Measurements from ENCODE around the gene HNMT.

Gene HNMT

DNA sequence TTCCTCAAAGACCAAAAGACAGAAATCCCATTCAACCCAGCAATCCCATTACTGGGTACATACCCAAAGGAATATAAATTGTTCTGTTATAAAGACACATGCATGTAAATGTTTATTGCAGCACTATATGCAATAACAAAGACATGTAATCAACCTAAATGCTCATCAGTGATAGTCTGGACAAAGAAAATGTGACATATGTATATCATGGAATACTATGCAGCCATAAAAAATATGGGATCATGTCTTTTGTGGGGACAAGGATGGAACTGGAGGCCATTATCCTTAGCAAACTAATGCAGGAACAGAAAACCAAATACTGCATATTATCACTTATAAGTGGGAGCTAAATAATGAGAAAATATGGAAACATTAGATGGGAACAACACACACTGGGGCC lies 2.7 kb upstream of the HNMT start:
- no peak for TF ChIP-seq CTCF (IDR thresholded peaks at IDR 0.05; ENCODE audit: low read depth, low read length, missing control alignments)
- in situ Hi-C loops (cut with HindIII; ENCODE audit: low sequenced_read_pairs) = no loop called here
- no peak overlapping the region for H3K4me3 ChIP-seq (ENCODE audit: low read depth, low read length)
- DNase-seq (ENCODE audit: low read depth) = no peak

GRCh38 chr2:137963535-137964065 lies 673 bp upstream of the HNMT start:
- no peak overlapping the region for H3K4me3 ChIP-seq (ENCODE audit: low read depth, low read length)
- no peak for TF ChIP-seq CTCF (IDR thresholded peaks at IDR 0.05; ENCODE audit: low read depth, low read length, missing control alignments)
- no peak for DNase-seq (ENCODE audit: low read depth)
- in situ Hi-C loops (cut with HindIII; ENCODE audit: low sequenced_read_pairs) = no loop called here

GRCh38 chr2:137964859-137965459 lies 686 bp downstream of the HNMT start:
- TF ChIP-seq CTCF (IDR thresholded peaks at IDR 0.05; ENCODE audit: low read depth, low read length, missing control alignments) = no peak
- peak overlapping the region; percentile 31 for H3K4me3 ChIP-seq (ENCODE audit: low read depth, low read length)
- DNase-seq (ENCODE audit: low read depth) = no peak
- in situ Hi-C loops (cut with HindIII; ENCODE audit: low sequenced_read_pairs) = no loop called here

- DNase-seq (ENCODE audit: low read depth) = no peak
- H3K4me3 ChIP-seq (ENCODE audit: low read depth, low read length) = no peak overlapping the region
- in situ Hi-C loops (cut with HindIII; ENCODE audit: low sequenced_read_pairs) = no loop called here
- no peak for TF ChIP-seq CTCF (IDR thresholded peaks at IDR 0.05; ENCODE audit: low read depth, low read length, missing control alignments)
These were observed 1.8 kb downstream of the HNMT start for GRCh38 chr2:137966043-137966442.

DNA sequence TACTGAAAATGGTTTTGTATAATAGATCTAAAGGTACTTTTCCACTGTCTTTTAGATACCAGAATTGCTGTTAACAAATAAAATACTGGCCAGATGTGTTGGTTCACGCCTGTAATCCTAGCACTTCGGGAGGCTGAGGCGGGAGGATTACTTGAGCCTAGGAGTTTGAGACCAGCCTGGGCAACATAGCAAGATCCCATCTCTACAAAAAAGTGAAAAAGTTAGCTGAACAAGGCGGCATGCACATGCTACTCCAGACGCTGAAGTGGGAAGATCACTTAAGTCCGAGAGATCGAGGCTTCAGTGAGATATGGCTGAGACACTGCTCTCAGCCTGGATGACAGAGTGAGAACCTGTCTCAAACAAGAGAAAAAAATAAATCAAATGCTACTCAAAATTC lies 2.8 kb downstream of the HNMT start:
- in situ Hi-C loops (cut with HindIII; ENCODE audit: low sequenced_read_pairs) = no loop called here
- no peak for DNase-seq (ENCODE audit: low read depth)
- H3K4me3 ChIP-seq (ENCODE audit: low read depth, low read length) = no peak overlapping the region
- no peak for TF ChIP-seq CTCF (IDR thresholded peaks at IDR 0.05; ENCODE audit: low read depth, low read length, missing control alignments)

DNA sequence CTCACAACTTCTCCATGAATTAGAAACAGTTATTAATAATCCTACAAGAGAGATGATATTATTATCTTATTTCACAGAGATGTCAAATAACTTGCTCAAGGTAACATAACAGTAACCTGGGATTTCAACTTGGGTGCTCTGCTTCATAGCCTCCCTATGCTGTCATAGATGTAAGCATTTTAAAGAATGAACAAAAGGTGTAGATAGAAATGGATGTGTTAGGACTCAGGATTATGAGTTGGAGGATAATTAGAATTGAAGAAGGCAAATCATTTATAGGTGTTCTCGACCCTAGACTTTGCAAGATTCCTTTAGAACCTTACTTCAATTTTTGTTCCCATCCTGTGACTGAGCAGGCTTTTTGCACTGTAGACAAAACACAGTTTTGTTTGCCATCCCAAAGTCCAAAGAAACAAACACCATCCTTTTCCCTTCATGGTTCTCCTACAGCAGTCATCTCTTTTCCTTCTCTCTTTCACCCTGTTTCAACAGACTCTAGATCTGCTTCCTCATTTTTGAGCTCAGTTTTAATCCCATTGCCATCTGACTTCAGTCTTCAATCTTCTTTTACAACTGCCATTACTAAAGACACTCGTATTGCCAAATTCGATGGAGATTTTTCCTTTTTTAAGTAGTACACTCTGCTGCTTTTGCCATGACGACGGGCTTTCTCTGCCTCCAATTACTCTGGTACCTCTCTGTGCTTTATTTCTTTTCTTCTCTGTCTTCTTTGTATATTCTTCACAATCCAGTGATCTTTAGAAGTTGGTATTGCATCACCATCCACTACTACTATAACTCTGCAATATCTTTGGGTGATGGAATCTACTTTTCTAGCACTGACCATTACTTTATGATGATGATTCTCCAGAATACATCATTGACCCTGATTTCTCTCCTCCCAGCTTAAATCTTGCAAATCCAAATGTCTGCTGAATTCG lies 4.5 kb downstream of the HNMT start:
- TF ChIP-seq CTCF (IDR thresholded peaks at IDR 0.05; ENCODE audit: low read depth, low read length, missing control alignments) = no peak
- in situ Hi-C loops (cut with HindIII; ENCODE audit: low sequenced_read_pairs) = no loop called here
- no peak for DNase-seq (ENCODE audit: low read depth)
- H3K4me3 ChIP-seq (ENCODE audit: low read depth, low read length) = no peak overlapping the region

Measured in astrocyte of the cerebellum (primary cell).